Activated naive CD8-positive, alpha-beta T cell (primary cell): ENCODE measurements around the gene CBLC.

Experiments used
- H3K27ac Mint-ChIP-seq: one replicate; pipeline ENCODE4 v1.8.0; 2021; ENCODE audit warnings: mixed read lengths
- H3K27me3 Mint-ChIP-seq: one replicate; pipeline ENCODE4 v1.8.0; 2021; ENCODE audit warnings: mixed read lengths
- H3K36me3 Mint-ChIP-seq: one replicate; pipeline ENCODE4 v1.8.0; 2021; ENCODE audit warnings: mixed read lengths
- H3K4me1 Mint-ChIP-seq: one replicate; pipeline ENCODE4 v1.8.0; 2021; ENCODE audit warnings: low read depth, mixed read lengths
- H3K4me3 Mint-ChIP-seq: one replicate; pipeline ENCODE4 v1.8.0; 2021; ENCODE audit warnings: mild to moderate bottlenecking, mixed read lengths
- H3K9me3 Mint-ChIP-seq: one replicate; pipeline ENCODE4 v1.8.0; 2021; ENCODE audit warnings: low read depth, mixed read lengths

CBLC gene

GRCh38 chr19:44753932-44754749, 23.5 kb upstream of the CBLC start:
- Mint-ChIP-seq H3K36me3 (peaks cover 2% of the 10 kb centered on the region), H3K27ac (peak overlapping the region; percentile 92), H3K27me3 (no peaks in the 10 kb centered on the region), H3K4me3 (peak overlapping the region; percentile 91), H3K4me1 (peaks cover 58% of the 10 kb centered on the region), H3K9me3 (no peaks in the 10 kb centered on the region)

DNA sequence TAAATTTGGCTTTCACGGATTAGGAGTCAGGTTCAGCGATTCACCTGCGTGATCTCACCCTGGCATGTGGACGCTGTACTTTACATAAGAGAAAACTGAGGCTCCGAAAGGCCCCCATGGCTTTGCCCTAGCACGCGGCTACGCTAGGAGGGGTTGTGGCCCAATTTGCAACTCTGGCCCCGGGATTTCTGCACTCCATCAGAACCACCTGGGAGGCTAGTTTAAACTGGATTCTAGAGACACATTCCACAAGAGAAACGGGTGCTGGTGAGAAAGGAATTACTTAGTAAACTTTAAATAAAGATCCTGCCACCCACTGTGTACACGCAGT, 23.0 kb upstream of the CBLC start:
- H3K36me3 Mint-ChIP-seq, result peaks cover 2% of the 10 kb centered on the region
- no peaks in the 10 kb centered on the region for H3K27me3 Mint-ChIP-seq
- peak overlapping the region; percentile 91 for H3K4me3 Mint-ChIP-seq
- peaks cover 54% of the 10 kb centered on the region for H3K4me1 Mint-ChIP-seq
- peak overlapping the region; percentile 92 for H3K27ac Mint-ChIP-seq
- H3K9me3 Mint-ChIP-seq, result no peaks in the 10 kb centered on the region

DNA sequence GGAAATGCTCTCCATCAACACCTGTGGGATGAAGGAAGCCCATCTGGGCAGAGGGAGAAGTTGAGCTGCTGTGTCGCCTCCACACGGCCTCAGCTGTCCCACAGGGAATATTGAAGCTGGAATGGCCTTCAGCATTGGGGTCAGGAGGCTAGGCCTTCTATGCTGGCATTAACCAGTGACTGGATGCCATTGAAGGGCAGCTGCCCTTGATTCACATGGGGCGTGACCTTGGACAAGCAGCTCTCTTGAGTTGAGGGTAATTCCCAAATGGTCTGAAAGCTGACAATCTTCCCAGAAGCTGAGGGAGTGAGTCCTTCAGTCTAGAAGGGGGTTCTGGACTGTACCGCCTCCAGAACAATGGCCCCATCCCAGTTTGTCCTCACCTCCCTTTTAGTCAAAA, 22.5 kb upstream of the CBLC start:
- H3K36me3 Mint-ChIP-seq, result peaks cover 5% of the 10 kb centered on the region
- peak overlapping the region; percentile 92 for H3K27ac Mint-ChIP-seq
- no peaks in the 10 kb centered on the region for H3K9me3 Mint-ChIP-seq
- peaks cover 54% of the 10 kb centered on the region for H3K4me1 Mint-ChIP-seq
- peak overlapping the region; percentile 91 for H3K4me3 Mint-ChIP-seq
- no peaks in the 10 kb centered on the region for H3K27me3 Mint-ChIP-seq

DNA sequence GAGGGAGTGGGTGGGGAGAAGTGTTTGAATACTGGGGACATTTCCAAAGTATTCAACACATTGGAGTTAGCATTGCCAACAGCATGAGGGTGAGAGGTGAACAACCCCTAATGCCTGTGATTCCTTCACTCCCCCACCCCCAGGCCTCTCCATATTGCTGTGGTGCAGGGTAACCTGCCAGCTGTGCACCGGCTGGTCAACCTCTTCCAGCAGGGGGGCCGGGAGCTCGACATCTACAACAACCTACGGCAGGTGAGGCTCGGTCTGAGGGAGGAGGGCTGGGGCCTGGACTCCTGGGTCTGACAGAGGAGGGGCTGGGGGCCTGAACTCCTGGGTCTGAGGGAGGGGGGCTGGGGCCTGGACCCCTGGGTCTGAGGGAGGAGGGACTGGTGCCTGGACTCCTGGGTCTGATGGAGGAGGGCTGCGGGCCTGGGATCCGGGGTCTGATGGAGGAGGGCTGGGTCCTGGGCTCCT, 21.6 kb upstream of the CBLC start:
- Mint-ChIP-seq H3K27ac (peak overlapping the region; percentile 22), H3K4me1 (peaks cover 54% of the 10 kb centered on the region), H3K4me3 (peak overlapping the region; percentile 17), H3K9me3 (no peaks in the 10 kb centered on the region), H3K27me3 (no peaks in the 10 kb centered on the region), H3K36me3 (peaks cover 3% of the 10 kb centered on the region)

DNA sequence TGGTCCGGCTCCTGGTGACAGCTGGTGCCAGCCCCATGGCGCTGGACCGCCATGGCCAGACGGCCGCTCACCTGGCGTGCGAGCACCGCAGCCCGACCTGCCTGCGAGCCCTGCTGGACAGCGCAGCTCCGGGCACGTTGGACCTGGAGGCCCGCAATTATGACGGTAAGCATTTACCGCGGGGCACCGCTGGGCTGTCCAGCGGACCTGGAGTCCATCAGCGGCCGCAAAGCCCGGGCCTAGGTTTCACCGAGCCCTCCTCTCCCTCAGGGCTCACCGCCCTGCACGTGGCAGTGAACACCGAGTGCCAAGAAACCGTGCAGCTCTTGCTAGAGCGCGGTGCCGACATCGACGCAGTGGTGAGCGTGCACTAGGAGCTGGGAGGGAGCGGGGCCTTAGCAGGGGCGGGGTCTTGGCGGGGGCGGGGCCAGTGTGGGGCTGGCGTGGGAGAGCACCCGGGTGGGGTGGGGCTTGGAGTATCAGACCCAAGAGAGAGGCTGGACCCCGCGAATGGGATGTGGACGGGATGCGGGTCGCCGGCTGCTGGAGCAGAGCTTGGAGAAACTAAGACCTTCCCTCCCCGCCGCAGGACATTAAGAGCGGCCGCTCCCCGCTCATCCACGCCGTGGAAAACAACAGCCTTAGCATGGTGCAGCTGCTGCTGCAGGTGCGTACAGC, 20.5 kb upstream of the CBLC start:
- Mint-ChIP-seq H3K4me3 (no peak overlapping the region), H3K9me3 (no peaks in the 10 kb centered on the region), H3K4me1 (peaks cover 46% of the 10 kb centered on the region), H3K27ac (no peak overlapping the region), H3K36me3 (peaks cover 3% of the 10 kb centered on the region), H3K27me3 (no peaks in the 10 kb centered on the region)

DNA sequence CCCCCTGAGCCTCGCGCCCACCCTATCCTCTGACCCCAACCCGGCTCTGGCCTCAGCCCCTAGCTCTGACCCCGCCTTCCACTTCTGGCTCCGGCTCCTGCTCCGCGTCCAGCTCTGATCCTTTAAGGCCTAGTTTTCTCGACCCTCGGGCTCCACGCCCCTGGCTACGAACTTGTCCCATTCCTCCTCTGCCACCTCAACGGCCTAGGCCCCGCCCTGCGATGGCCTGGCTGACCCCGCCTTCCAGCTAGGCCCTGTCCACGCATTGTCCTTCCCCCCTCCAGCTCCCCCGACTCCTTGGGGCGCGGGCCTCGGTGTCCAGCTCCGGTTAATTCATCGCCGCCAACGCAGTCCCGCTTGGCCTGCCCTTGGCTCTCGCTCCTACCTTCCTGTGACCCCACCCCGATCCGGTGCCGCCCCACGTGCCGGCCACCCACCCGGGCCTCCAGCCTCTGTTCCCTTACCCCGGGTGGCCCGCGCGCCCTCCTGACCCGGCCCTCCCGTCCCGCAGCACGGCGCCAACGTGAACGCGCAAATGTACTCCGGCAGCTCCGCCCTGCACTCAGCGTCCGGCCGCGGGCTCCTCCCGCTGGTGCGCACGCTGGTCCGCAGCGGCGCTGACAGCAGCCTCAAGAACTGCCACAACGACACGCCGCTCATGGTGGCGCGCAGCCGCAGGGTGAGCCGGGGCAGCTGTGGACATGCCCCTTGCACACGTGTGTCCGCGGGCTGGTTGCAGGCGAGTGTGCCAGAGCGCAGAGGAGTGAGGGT, 19.8 kb upstream of the CBLC start:
- H3K9me3 Mint-ChIP-seq, result no peaks in the 10 kb centered on the region
- H3K36me3 Mint-ChIP-seq, result peaks cover 3% of the 10 kb centered on the region
- H3K27ac Mint-ChIP-seq, result no peak overlapping the region
- H3K4me1 Mint-ChIP-seq, result peaks cover 43% of the 10 kb centered on the region
- no peaks in the 10 kb centered on the region for H3K27me3 Mint-ChIP-seq
- no peak overlapping the region for H3K4me3 Mint-ChIP-seq

DNA sequence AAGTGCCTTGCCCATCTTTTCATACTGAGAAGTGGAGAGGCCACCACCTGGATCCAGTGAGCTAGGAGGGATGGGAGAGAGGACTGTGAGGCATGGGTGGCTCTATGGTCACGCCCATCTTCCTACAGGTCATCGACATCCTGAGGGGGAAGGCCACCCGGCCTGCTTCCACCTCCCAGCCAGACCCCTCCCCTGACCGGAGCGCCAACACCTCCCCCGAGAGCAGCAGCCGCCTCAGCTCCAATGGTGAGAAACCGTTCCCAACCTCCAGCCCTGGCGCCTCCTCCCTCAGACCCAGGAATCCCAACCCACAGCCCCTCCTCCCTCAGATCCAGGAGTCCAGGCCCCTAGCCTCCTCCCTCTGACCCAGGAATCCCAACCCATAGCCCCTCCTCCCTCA, 19.1 kb upstream of the CBLC start:
- Mint-ChIP-seq H3K4me3 (no peak overlapping the region), H3K27me3 (no peaks in the 10 kb centered on the region), H3K27ac (no peak overlapping the region), H3K4me1 (peaks cover 44% of the 10 kb centered on the region), H3K9me3 (no peaks in the 10 kb centered on the region), H3K36me3 (peaks cover 3% of the 10 kb centered on the region)

- peaks cover 3% of the 10 kb centered on the region for H3K36me3 Mint-ChIP-seq
- no peaks in the 10 kb centered on the region for H3K9me3 Mint-ChIP-seq
- H3K4me3 Mint-ChIP-seq, result no peak overlapping the region
- no peak overlapping the region for H3K27ac Mint-ChIP-seq
- H3K27me3 Mint-ChIP-seq, result no peaks in the 10 kb centered on the region
- H3K4me1 Mint-ChIP-seq, result peaks cover 44% of the 10 kb centered on the region
Observed at GRCh38 chr19:44759083-44759804, 18.4 kb upstream of the CBLC start.

- Mint-ChIP-seq H3K4me1 (peaks cover 32% of the 10 kb centered on the region), H3K27me3 (no peaks in the 10 kb centered on the region), H3K36me3 (peaks cover 3% of the 10 kb centered on the region), H3K9me3 (no peaks in the 10 kb centered on the region), H3K27ac (no peak overlapping the region), H3K4me3 (no peak overlapping the region)
Observed at GRCh38 chr19:44762038-44762437, 15.7 kb upstream of the CBLC start.

DNA sequence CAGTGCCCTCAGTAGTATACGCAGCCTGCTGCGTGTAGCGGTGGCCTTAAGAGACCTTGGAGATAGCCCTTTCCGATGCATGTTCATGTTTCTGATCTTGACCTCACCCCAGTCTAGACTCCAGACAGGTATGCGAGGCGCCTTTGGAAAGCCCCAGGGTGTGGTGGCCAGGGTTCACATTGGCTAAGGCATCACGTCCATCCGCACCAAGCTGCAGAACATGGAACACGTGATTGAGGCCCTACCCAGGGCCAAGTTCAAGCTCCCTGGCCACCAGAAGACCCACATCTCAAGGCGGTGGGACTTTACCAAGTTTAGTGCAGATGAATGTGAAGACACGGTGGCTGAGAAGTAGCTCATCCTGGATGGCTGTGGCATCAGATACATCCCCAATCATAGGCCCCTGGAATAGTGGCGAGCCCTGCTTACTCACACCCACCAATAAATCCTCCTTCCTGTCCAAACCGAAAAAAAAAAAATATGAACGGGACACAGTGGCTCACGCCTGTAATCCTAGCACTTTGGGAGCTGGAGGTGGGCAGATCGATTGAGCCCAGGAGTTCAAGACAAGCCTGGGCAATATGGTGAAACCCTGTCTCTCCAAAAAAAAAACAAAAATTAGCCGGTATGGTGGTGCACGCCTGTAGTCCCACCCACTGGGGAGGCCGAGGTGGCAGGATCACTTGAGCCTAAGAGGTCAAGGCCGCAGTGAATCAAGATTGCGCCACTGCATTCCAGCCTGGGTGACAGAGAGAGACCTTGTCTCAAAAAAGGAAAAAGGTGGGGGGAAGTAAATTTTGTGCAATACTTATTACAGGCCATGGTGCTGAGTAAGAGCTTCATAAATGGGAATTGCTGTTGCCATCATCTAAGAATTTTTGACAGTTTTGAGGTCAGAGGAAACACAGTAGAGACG, 12.4 kb upstream of the CBLC start:
- no peak overlapping the region for H3K27ac Mint-ChIP-seq
- no peaks in the 10 kb centered on the region for H3K9me3 Mint-ChIP-seq
- peaks cover 42% of the 10 kb centered on the region for H3K4me1 Mint-ChIP-seq
- H3K4me3 Mint-ChIP-seq, result no peak overlapping the region
- no peaks in the 10 kb centered on the region for H3K36me3 Mint-ChIP-seq
- H3K27me3 Mint-ChIP-seq, result no peaks in the 10 kb centered on the region

GRCh38 chr19:44765949-44766335, 11.7 kb upstream of the CBLC start:
- H3K4me3 Mint-ChIP-seq, result no peak overlapping the region
- H3K27ac Mint-ChIP-seq, result no peak overlapping the region
- H3K27me3 Mint-ChIP-seq, result no peaks in the 10 kb centered on the region
- H3K36me3 Mint-ChIP-seq, result no peaks in the 10 kb centered on the region
- no peaks in the 10 kb centered on the region for H3K9me3 Mint-ChIP-seq
- peaks cover 42% of the 10 kb centered on the region for H3K4me1 Mint-ChIP-seq

DNA sequence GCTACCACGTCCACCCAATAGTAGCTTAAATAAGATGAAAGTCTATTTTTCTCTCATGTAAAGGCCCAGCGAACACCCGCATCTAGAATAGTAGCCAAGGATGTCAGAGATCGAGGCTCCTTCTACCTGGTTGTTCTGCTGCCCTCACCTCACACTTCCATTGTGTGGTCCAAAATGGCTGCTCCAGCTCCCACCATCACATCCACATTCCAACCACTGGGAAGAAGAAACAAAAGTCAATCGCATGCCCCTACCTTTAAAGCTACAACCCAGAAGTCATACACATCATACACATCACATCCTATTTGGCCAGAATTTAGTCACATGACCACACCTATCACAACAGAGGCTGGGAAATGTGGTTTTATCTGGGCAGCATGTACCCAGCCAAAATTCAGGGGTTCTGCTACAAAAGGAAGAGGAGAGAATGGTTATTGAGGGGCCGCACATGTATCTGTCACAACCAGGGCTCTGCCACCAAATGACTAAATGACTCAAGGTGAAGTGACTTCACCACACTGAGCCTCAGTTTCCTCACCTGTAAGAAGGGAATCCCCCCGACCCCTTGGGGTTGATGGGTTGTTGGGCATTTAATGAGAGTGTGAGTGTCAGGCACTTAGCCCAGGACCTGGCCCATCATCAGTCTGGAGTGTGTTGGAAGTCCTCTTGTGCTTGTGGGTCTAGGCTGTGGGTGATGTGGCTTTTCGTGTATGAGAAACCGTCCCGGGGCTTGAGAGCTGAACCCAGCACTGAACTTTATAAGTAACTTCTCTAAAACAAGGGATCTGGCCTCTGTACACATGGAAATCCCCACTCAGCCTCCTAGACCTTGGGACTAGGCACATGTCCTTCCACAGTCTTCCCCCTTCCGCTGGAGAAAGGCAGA, 10.2 kb upstream of the CBLC start:
- no peak overlapping the region for H3K4me3 Mint-ChIP-seq
- peaks cover 40% of the 10 kb centered on the region for H3K4me1 Mint-ChIP-seq
- no peaks in the 10 kb centered on the region for H3K9me3 Mint-ChIP-seq
- no peaks in the 10 kb centered on the region for H3K36me3 Mint-ChIP-seq
- no peaks in the 10 kb centered on the region for H3K27me3 Mint-ChIP-seq
- H3K27ac Mint-ChIP-seq, result peak overlapping the region; percentile 34

- peak overlapping the region; percentile 1 for H3K4me3 Mint-ChIP-seq
- no peaks in the 10 kb centered on the region for H3K36me3 Mint-ChIP-seq
- H3K4me1 Mint-ChIP-seq, result peaks cover 29% of the 10 kb centered on the region
- no peaks in the 10 kb centered on the region for H3K9me3 Mint-ChIP-seq
- H3K27ac Mint-ChIP-seq, result peak overlapping the region; percentile 62
- no peaks in the 10 kb centered on the region for H3K27me3 Mint-ChIP-seq
Observed at GRCh38 chr19:44770550-44771257, 7.0 kb upstream of the CBLC start.
